Spleen (tissue), 11 donors: ENCODE results near the gene UCK2. TPM values are rescaled to one million over a fixed set of nuclear protein-coding genes. Genes with fewer than 3 reads are reported as not detected.

ENCODE experiments used
- DNase-seq: peaks from one replicate; pipeline ENCODE4 v3.0.0-alpha.2; 2020
- H3K27ac ChIP-seq, 8 donors: fragments of 200-600 bp; sonication (generic) in 7 of 8; 1 replicate in 4 of 8; 2 replicates in 4 of 8; pipeline versions ENCODE4 v1.5.0 to v1.8.0; 2016 to 2021; ENCODE audit warnings: inconsistent platforms in 4 of 8, mild to moderate bottlenecking in 4 of 8, moderate library complexity in 1 of 8
- H3K27me3 ChIP-seq, 7 donors: fragments of 200-600 bp; sonication (generic) in 6 of 7; replicated peaks in 1 of 7; 1 replicate in 4 of 7; 2 replicates in 3 of 7; pipeline versions ENCODE4 v1.5.0 to v1.8.0; 2016 to 2021; ENCODE audit warnings: inconsistent platforms in 3 of 7, mild to moderate bottlenecking in 1 of 7
- H3K36me3 ChIP-seq, 6 donors: fragments of 200-600 bp; sonication (generic) in 5 of 6; 1 replicate in 4 of 6; 2 replicates in 2 of 6; pipeline versions ENCODE4 v1.5.0 to v1.8.0; 2016 to 2021; ENCODE audit warnings: inconsistent platforms in 2 of 6
- H3K4me1 ChIP-seq, 6 donors: fragments of 200-600 bp; sonication (generic) in 5 of 6; 1 replicate in 3 of 6; 2 replicates in 3 of 6; pipeline versions ENCODE4 v1.5.0 to v1.8.0; 2016 to 2021; ENCODE audit warnings: inconsistent platforms in 3 of 6
- H3K4me3 ChIP-seq, 8 donors: fragments of 200-600 bp; sonication (generic) in 7 of 8; 1 replicate in 4 of 8; 2 replicates in 4 of 8; pipeline versions ENCODE4 v1.5.0 to v1.8.0; 2016 to 2021; ENCODE audit warnings: inconsistent platforms in 4 of 8, mild to moderate bottlenecking in 4 of 8, moderate library complexity in 2 of 8
- H3K9me3 ChIP-seq, 8 donors: fragments of 200-600 bp; sonication (generic) in 7 of 8; 1 replicate in 4 of 8; 2 replicates in 4 of 8; pipeline versions ENCODE4 v1.5.0 to v1.8.0; 2016 to 2021; ENCODE audit warnings: inconsistent platforms in 4 of 8
- CTCF ChIP-seq, 11 experiments: fragments of 200-600 bp in 7 of 11; fragments of 450-650 bp in 4 of 11; sonication (generic) in 4 of 11; IDR thresholded peaks in 8 of 11; conservative IDR thresholded peaks in 3 of 11; 1 replicate in 7 of 11; 2 replicates in 4 of 11; pipeline versions ENCODE4 v1.4.0 to v1.8.0; 2016 to 2021; ENCODE audit warnings: antibody characterized with exemption in 11 of 11, inconsistent platforms in 4 of 11, mild to moderate bottlenecking in 1 of 11
- POLR2A ChIP-seq, 3 donors: fragments of 450-650 bp; IDR thresholded peaks; one replicate each; pipeline ENCODE4 v1.5.1; 2017; ENCODE audit warnings: antibody characterized with exemption in 3 of 3, mild to moderate bottlenecking in 1 of 3
- POLR2AphosphoS5 ChIP-seq, 3 donors: sonication (generic); formaldehyde crosslinking; IDR thresholded peaks; one replicate each; pipeline ENCODE4 v1.5.1; 2017; ENCODE audit warnings: antibody characterized with exemption in 3 of 3
- WGBS, 5 donors: extraction: QIAGEN DNeasy Blood & Tissue Kit in 3 of 5; methylation state at CpG; one replicate each; pipeline versions ENCODE4 v1.1.5 to v1.1.7; 2013 to 2018; 5-methylcytosine and 5-hydroxymethylcytosine counted together
- intact Hi-C: fragments of 100-400 bp; cut with DNase I; formaldehyde crosslinking; loops from one replicate; pipeline ENCODE4 v1.15.0; 2023; ENCODE audit warnings: low total_unique reads
- polyA plus RNA-seq, 3 donors: library from polyadenylated mRNA; stranded (reverse); fragments of 200-250 nt; gene quantifications; one replicate each; pipeline ENCODE4 v1.2.1, GENCODE V29; 2013
- total RNA-seq, 7 donors: library from RNA; depleted of rRNA in 3 of 7; stranded (reverse); fragments of >200 nt in 3 of 7; fragmentation: NEBNext Ultra II Directional in 4 of 7; extraction: Animal tissue kit (Norgen Biotek cat#: 25700) in 4 of 7; gene quantifications; one replicate each; pipeline versions ENCODE4 v1.1.0 to v1.2.1, GENCODE V29; 2016 to 2021
- donor health status: healthy with polysubstance abuse.
- donor health status: DM: no; HTN: no; CAD: no; lungs with moderate emphysema.
- donor health status: DM: no; HTN: no; CAD: no.
- donor health status: Bipolar disorder and iron deficiency.
- donor health status: healthy.
- donor health status: DM: no; HTN: no; CAD: no.
- donor health status: DM: yes; HTN: yes; CAD: no.

Gene UCK2
- total and polyA plus RNA-seq, 10 donors, result 9.8 to 18.3 (median 16.0) TPM

- H3K36me3 ChIP-seq, result no peaks in the 10 kb centered on the region
- DNase-seq, result no peak
- 32 to 57% (median 38%) methylated on average over 6 of the region's 6 CpGs for WGBS, 5 donors
- peaks cover 9 to 55% (median 17%) of the 10 kb centered on the region in 6 donors for H3K4me1 ChIP-seq
- H3K27me3 ChIP-seq, result no peaks in the 10 kb centered on the region
- no peak overlapping the region for H3K27ac ChIP-seq
- intact Hi-C loops, result no loop called here
- H3K4me3 ChIP-seq, result no peak overlapping the region
- H3K9me3 ChIP-seq, result peaks cover 0 to 6% (median 0%) of the 10 kb centered on the region in 8 donors
- TF ChIP-seq CTCF (IDR thresholded peaks at IDR 0.05 in 8 of 11, conservative IDR thresholded peaks at IDR 0.05 in 3 of 11) (no peak), POLR2AphosphoS5 (IDR thresholded peaks at IDR 0.05) (no peak), POLR2A (IDR thresholded peaks at IDR 0.05) (no peak)
Measured at GRCh38 chr1:165875604-165876003, 48.2 kb downstream of the UCK2 start.

- WGBS, 5 donors, result 84 to 96% (median 92%) methylated on average over 1 of the region's 1 CpG
- intact Hi-C loops, result no loop called here
Measured at GRCh38 chr1:165876121-165876520, 48.7 kb downstream of the UCK2 start.

GRCh38 chr1:165877411-165877810, 50.0 kb downstream of the UCK2 start:
- H3K9me3 ChIP-seq, result peaks cover 0 to 6% (median 0%) of the 10 kb centered on the region in 8 donors
- intact Hi-C loops, result no loop called here
- no peak overlapping the region for H3K4me3 ChIP-seq
- peaks cover 0 to 38% (median 2%) of the 10 kb centered on the region in 6 donors for H3K4me1 ChIP-seq
- TF ChIP-seq POLR2AphosphoS5 (IDR thresholded peaks at IDR 0.05) (no peak), POLR2A (IDR thresholded peaks at IDR 0.05) (no peak), CTCF (IDR thresholded peaks at IDR 0.05 in 8 of 11, conservative IDR thresholded peaks at IDR 0.05 in 3 of 11) (no peak)
- no peaks in the 10 kb centered on the region for H3K36me3 ChIP-seq
- no peak overlapping the region for H3K27ac ChIP-seq
- DNase-seq, result no peak
- WGBS, 5 donors, result 95 to 99% (median 97%) methylated on average over 9 of the region's 9 CpGs
- H3K27me3 ChIP-seq, result no peaks in the 10 kb centered on the region

More at GRCh38 chr1:165876121-165876520, 48.7 kb downstream of the UCK2 start:
- Histone ChIP-seq H3K36me3 (no peaks in the 10 kb centered on the region), H3K4me1 (peaks cover 6 to 49% (median 12%) of the 10 kb centered on the region in 6 donors), H3K27ac (no peak overlapping the region), H3K9me3 (peaks cover 0 to 6% (median 0%) of the 10 kb centered on the region in 8 donors), H3K27me3 (no peaks in the 10 kb centered on the region), H3K4me3 (no peak overlapping the region)
- TF ChIP-seq POLR2A (IDR thresholded peaks at IDR 0.05), result no peak
- TF ChIP-seq POLR2AphosphoS5 (IDR thresholded peaks at IDR 0.05), result no peak
- no peak for TF ChIP-seq CTCF (IDR thresholded peaks at IDR 0.05 in 8 of 11, conservative IDR thresholded peaks at IDR 0.05 in 3 of 11)
- DNase-seq, result no peak

- peaks cover 0 to 34% (median 3%) of the 10 kb centered on the region in 6 donors for H3K4me1 ChIP-seq
- 75 to 90% (median 78%) methylated on average over 7 of the region's 7 CpGs for WGBS, 5 donors
- H3K9me3 ChIP-seq, result peaks cover 0 to 6% (median 0%) of the 10 kb centered on the region in 8 donors
- H3K4me3 ChIP-seq, result no peak overlapping the region
- no peaks in the 10 kb centered on the region for H3K36me3 ChIP-seq
- TF ChIP-seq CTCF (IDR thresholded peaks at IDR 0.05 in 8 of 11, conservative IDR thresholded peaks at IDR 0.05 in 3 of 11) (no peak), POLR2AphosphoS5 (IDR thresholded peaks at IDR 0.05) (no peak), POLR2A (IDR thresholded peaks at IDR 0.05) (no peak)
- H3K27me3 ChIP-seq, result no peaks in the 10 kb centered on the region
- H3K27ac ChIP-seq, result no peak overlapping the region
- intact Hi-C loops, result no loop called here
- no peak for DNase-seq
Measured at GRCh38 chr1:165877940-165878556, 50.6 kb downstream of the UCK2 start.
